IPS DF 6.9 (cell line): ENCODE data around the gene MRPS33.

Experiments used
- DNase-seq: peaks from one replicate; pipeline ENCODE4 v3.0.0-alpha.2; 2013; ENCODE audit warnings: low read depth, low spot score
- H3K27ac ChIP-seq: one replicate; pipeline ENCODE4 v1.5.1; 2013; ENCODE audit warnings: low read length, control low read depth
- H3K27me3 ChIP-seq: 2 replicates; pipeline ENCODE4 v1.6.1; 2013; ENCODE audit warnings: mild to moderate bottlenecking, low read length; ENCODE audit not compliant: control insufficient read depth, insufficient read depth
- H3K36me3 ChIP-seq: 2 replicates; pipeline ENCODE4 v1.6.1; 2013; ENCODE audit warnings: low read length; ENCODE audit not compliant: control insufficient read depth, insufficient read depth
- H3K4me1 ChIP-seq: 2 replicates; pipeline ENCODE4 v1.6.1; 2013; ENCODE audit warnings: low read length; ENCODE audit not compliant: control insufficient read depth, insufficient read depth
- H3K4me3 ChIP-seq: 2 replicates; pipeline ENCODE4 v1.5.1; 2013; ENCODE audit warnings: mild to moderate bottlenecking, low read length
- H3K9me3 ChIP-seq: 2 replicates; pipeline ENCODE4 v1.6.1; 2013; ENCODE audit warnings: low read length, inconsistent platforms; ENCODE audit not compliant: control insufficient read depth, insufficient read depth
- WGBS: extraction: QIAGEN DNeasy Blood & Tissue Kit; methylation state at CpG from one replicate; pipeline ENCODE4 v1.1.7; 2013; ENCODE audit warnings: mixed read lengths, missing lambda C conversion rate; ENCODE audit not compliant: insufficient read length, insufficient coverage; 5-methylcytosine and 5-hydroxymethylcytosine counted together

MRPS33 gene

GRCh38 chr7:141012044-141012685 is 2.6 kb downstream of the MRPS33 start:
- no peak for DNase-seq
- Histone ChIP-seq H3K36me3 (no peaks in the 10 kb centered on the region), H3K27ac (no peak overlapping the region), H3K4me1 (no peaks in the 10 kb centered on the region), H3K9me3 (no peaks in the 10 kb centered on the region), H3K4me3 (no peak overlapping the region), H3K27me3 (no peaks in the 10 kb centered on the region)
- no CpG with 5 or more reads among the region's 3 CpGs for WGBS

- Histone ChIP-seq H3K27ac (no peak overlapping the region), H3K4me1 (no peaks in the 10 kb centered on the region), H3K36me3 (no peaks in the 10 kb centered on the region), H3K9me3 (no peaks in the 10 kb centered on the region), H3K4me3 (no peak overlapping the region), H3K27me3 (no peaks in the 10 kb centered on the region)
- WGBS, result no CpG with 5 or more reads among the region's 4 CpGs
- DNase-seq, result no peak
Observed at GRCh38 chr7:141011443-141011842, 3.3 kb downstream of the MRPS33 start.

- H3K9me3 ChIP-seq, result no peaks in the 10 kb centered on the region
- no peaks in the 10 kb centered on the region for H3K36me3 ChIP-seq
- no CpG with 5 or more reads among the region's 8 CpGs for WGBS
- H3K4me1 ChIP-seq, result no peaks in the 10 kb centered on the region
- no peak overlapping the region for H3K4me3 ChIP-seq
- no peak overlapping the region for H3K27ac ChIP-seq
- DNase-seq, result no peak
- no peaks in the 10 kb centered on the region for H3K27me3 ChIP-seq
Observed at GRCh38 chr7:141003172-141004065, 11.3 kb downstream of the MRPS33 start.

GRCh38 chr7:141001546-141001945 is 13.2 kb downstream of the MRPS33 start:
- no peak overlapping the region for H3K27ac ChIP-seq
- DNase-seq, result no peak
- H3K4me1 ChIP-seq, result no peaks in the 10 kb centered on the region
- no peak overlapping the region for H3K4me3 ChIP-seq
- H3K27me3 ChIP-seq, result no peaks in the 10 kb centered on the region
- WGBS, result no CpG with 5 or more reads among the region's 1 CpG
- H3K36me3 ChIP-seq, result no peaks in the 10 kb centered on the region
- no peaks in the 10 kb centered on the region for H3K9me3 ChIP-seq

- no peak overlapping the region for H3K4me3 ChIP-seq
- no peak overlapping the region for H3K27ac ChIP-seq
- no peaks in the 10 kb centered on the region for H3K27me3 ChIP-seq
- H3K36me3 ChIP-seq, result no peaks in the 10 kb centered on the region
- no peaks in the 10 kb centered on the region for H3K4me1 ChIP-seq
- no peak for DNase-seq
- H3K9me3 ChIP-seq, result no peaks in the 10 kb centered on the region
- WGBS, result no CpG with 5 or more reads among the region's 3 CpGs
Observed at GRCh38 chr7:141001122-141001521, 13.6 kb downstream of the MRPS33 start.

- no peaks in the 10 kb centered on the region for H3K9me3 ChIP-seq
- WGBS, result no CpG with 5 or more reads among the region's 2 CpGs
- H3K4me3 ChIP-seq, result no peak overlapping the region
- no peak for DNase-seq
- H3K36me3 ChIP-seq, result no peaks in the 10 kb centered on the region
- H3K27me3 ChIP-seq, result no peaks in the 10 kb centered on the region
- H3K4me1 ChIP-seq, result no peaks in the 10 kb centered on the region
- H3K27ac ChIP-seq, result no peak overlapping the region
Observed at GRCh38 chr7:140998715-140999114, 16.0 kb downstream of the MRPS33 start.

GRCh38 chr7:140992422-140992821 is 22.3 kb downstream of the MRPS33 start:
- DNase-seq, result no peak

GRCh38 chr7:140990193-140990962 is 24.4 kb downstream of the MRPS33 start:
- Histone ChIP-seq H3K4me3 (no peak overlapping the region), H3K27ac (no peak overlapping the region), H3K27me3 (no peaks in the 10 kb centered on the region), H3K4me1 (no peaks in the 10 kb centered on the region), H3K9me3 (no peaks in the 10 kb centered on the region), H3K36me3 (no peaks in the 10 kb centered on the region)
- no peak for DNase-seq
- WGBS, result no CpG with 5 or more reads among the region's 4 CpGs

More at GRCh38 chr7:140992422-140992821, 22.3 kb downstream of the MRPS33 start:
- no peaks in the 10 kb centered on the region for H3K9me3 ChIP-seq
- no peak overlapping the region for H3K4me3 ChIP-seq
- no peak overlapping the region for H3K27ac ChIP-seq
- no CpG with 5 or more reads among the region's 3 CpGs for WGBS
- no peaks in the 10 kb centered on the region for H3K36me3 ChIP-seq
- H3K27me3 ChIP-seq, result no peaks in the 10 kb centered on the region
- H3K4me1 ChIP-seq, result no peaks in the 10 kb centered on the region

GRCh38 chr7:140989068-140989467 is 25.7 kb downstream of the MRPS33 start:
- Histone ChIP-seq H3K9me3 (no peaks in the 10 kb centered on the region), H3K36me3 (no peaks in the 10 kb centered on the region), H3K27me3 (no peaks in the 10 kb centered on the region), H3K4me3 (no peak overlapping the region), H3K4me1 (no peaks in the 10 kb centered on the region), H3K27ac (no peak overlapping the region)
- DNase-seq, result no peak

- WGBS, result no CpG with 5 or more reads among the region's 4 CpGs
- DNase-seq, result peak; percentile 18
- Histone ChIP-seq H3K36me3 (no peaks in the 10 kb centered on the region), H3K4me1 (no peaks in the 10 kb centered on the region), H3K27ac (no peak overlapping the region), H3K27me3 (no peaks in the 10 kb centered on the region), H3K9me3 (no peaks in the 10 kb centered on the region), H3K4me3 (no peak overlapping the region)
Observed at GRCh38 chr7:140983802-140984201, 30.9 kb downstream of the MRPS33 start.
